Measurements from ENCODE around the gene TNFRSF11A. TPM values are rescaled to one million over a fixed set of nuclear protein-coding genes. Genes with fewer than 3 reads are reported as not detected.

TNFRSF11A gene
- polyA plus RNA-seq, 1 donor from 2014 or later = not detected

- Histone ChIP-seq H3F3A (ENCODE audit: insufficient read depth, low read length, poor library complexity, severe bottlenecking) (no peaks in the 10 kb centered on the region), H3K4me2 (ENCODE audit: low read length) (no peak overlapping the region), H3K27me3 (ENCODE audit: insufficient read depth, low read depth, low read length) (no peaks in the 10 kb centered on the region), H3K36me3 (ENCODE audit: insufficient read depth, low read length) (no peaks in the 10 kb centered on the region), H3K79me2 (replicated peaks; ENCODE audit: insufficient read depth, low read length) (no peaks in the 10 kb centered on the region), H3K4me3 (ENCODE audit: low read length) (no peak overlapping the region), H2AFZ (ENCODE audit: low read depth, low read length) (no peak overlapping the region), H3K9me3 (ENCODE audit: low read length) (no peaks in the 10 kb centered on the region), H3K27ac (ENCODE audit: low read length) (no peak overlapping the region), H4K20me1 (ENCODE audit: insufficient read depth) (no peaks in the 10 kb centered on the region), H3K9me2 (ENCODE audit: insufficient read depth, low read length) (no peaks in the 10 kb centered on the region), H3K9ac (ENCODE audit: low read length) (no peak overlapping the region)
- TF ChIP-seq MXI1 (conservative IDR thresholded peaks at IDR 0.05; ENCODE audit: poor library complexity, severe bottlenecking) = no peak
- no peak for TF ChIP-seq RAD21 (conservative IDR thresholded peaks at IDR 0.05)
- no peak for TF ChIP-seq EZH2 (IDR thresholded peaks at IDR 0.05; ENCODE audit: borderline replicate concordance, insufficient read depth, low read length, poor library complexity, severe bottlenecking)
- TF ChIP-seq CTCF (IDR thresholded peaks at IDR 0.05; ENCODE audit: poor library complexity, severe bottlenecking) = no peak
- TF ChIP-seq SMC3 (conservative IDR thresholded peaks at IDR 0.05; ENCODE audit: poor library complexity) = no peak
Observed at GRCh38 chr18:62301322-62301721, 23.8 kb upstream of the TNFRSF11A start.

GRCh38 chr18:62312851-62313250, 12.3 kb upstream of the TNFRSF11A start:
- no peak overlapping the region for H3K9ac ChIP-seq (ENCODE audit: low read length)
- no peaks in the 10 kb centered on the region for H3K36me3 ChIP-seq (ENCODE audit: insufficient read depth, low read length)
- H3K4me2 ChIP-seq (ENCODE audit: low read length) = no peak overlapping the region
- no peaks in the 10 kb centered on the region for H3K27me3 ChIP-seq (ENCODE audit: insufficient read depth, low read depth, low read length)
- no peaks in the 10 kb centered on the region for H3F3A ChIP-seq (ENCODE audit: insufficient read depth, low read length, poor library complexity, severe bottlenecking)
- H3K4me3 ChIP-seq (ENCODE audit: low read length) = no peak overlapping the region
- H4K20me1 ChIP-seq (ENCODE audit: insufficient read depth) = no peaks in the 10 kb centered on the region
- no peaks in the 10 kb centered on the region for H3K79me2 ChIP-seq (replicated peaks; ENCODE audit: insufficient read depth, low read length)
- no peaks in the 10 kb centered on the region for H3K9me2 ChIP-seq (ENCODE audit: insufficient read depth, low read length)
- TF ChIP-seq EP300 (conservative IDR thresholded peaks at IDR 0.05; ENCODE audit: poor library complexity, severe bottlenecking) (no peak), REST (IDR thresholded peaks at IDR 0.05; ENCODE audit: borderline replicate concordance) (no peak), SMC3 (conservative IDR thresholded peaks at IDR 0.05; ENCODE audit: poor library complexity) (no peak), EZH2 (IDR thresholded peaks at IDR 0.05; ENCODE audit: borderline replicate concordance, insufficient read depth, low read length, poor library complexity, severe bottlenecking) (no peak), RAD21 (conservative IDR thresholded peaks at IDR 0.05) (no peak), TAF1 (IDR thresholded peaks at IDR 0.05; ENCODE audit: low read depth) (no peak), POLR2AphosphoS5 (IDR thresholded peaks at IDR 0.05) (no peak), CTCF (IDR thresholded peaks at IDR 0.05; ENCODE audit: poor library complexity, severe bottlenecking) (no peak), MXI1 (conservative IDR thresholded peaks at IDR 0.05; ENCODE audit: poor library complexity, severe bottlenecking) (no peak)
- no peak overlapping the region for H3K27ac ChIP-seq (ENCODE audit: low read length)
- H3K9me3 ChIP-seq (ENCODE audit: low read length) = no peaks in the 10 kb centered on the region
- no peak overlapping the region for H2AFZ ChIP-seq (ENCODE audit: low read depth, low read length)

Measured in neural cell (in vitro differentiated cells).